GM12874 (cell line): Measurements from ENCODE around the gene BRCC3.

Experiments
- TF ChIP-seq, protein P1 (sequence below): IDR thresholded peaks from 2 replicates; pipeline ENCODE4 v1.5.1; 2011; ENCODE audit warnings: low read depth, mild to moderate bottlenecking, control low read depth, low read length, moderate library complexity; ENCODE audit not compliant: insufficient read depth

BRCC3 gene

DNA sequence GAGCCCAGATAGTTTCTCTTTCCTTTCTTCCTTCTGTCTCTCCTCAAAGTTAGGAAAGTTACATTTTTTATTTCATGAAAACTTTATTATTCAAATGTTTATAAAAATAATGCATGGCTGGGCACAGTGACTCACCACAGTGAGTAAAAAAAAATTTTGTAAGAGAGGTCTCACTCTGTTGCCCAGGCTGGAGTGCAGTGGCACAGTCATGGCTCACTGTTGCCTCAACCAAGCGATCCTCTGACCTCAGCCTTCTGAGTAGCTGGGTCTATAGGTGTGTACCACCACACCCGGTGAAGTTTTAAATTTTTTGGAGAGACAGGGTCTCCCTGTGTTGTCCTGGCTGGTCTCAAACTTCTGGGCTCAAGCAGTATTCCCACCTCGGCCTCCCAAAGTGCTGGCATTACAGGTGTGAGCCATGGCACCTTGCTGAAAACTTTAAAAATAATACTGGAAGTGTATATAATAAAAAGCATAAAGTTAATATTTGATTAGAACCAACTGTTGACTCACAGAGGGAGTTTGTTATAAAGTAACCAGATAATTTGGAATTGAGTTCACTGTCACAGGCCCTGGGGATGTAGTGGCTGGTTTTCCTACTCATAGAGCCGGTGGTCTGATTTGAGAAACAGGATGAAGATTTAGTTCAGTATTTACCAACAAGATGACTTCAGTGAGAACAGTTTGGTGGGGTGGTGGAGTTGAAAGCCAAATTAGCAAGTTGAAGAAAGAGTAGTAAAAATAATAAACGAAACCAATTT lies 18.4 kb upstream of the BRCC3 start:
- TF ChIP-seq, protein P1, sequence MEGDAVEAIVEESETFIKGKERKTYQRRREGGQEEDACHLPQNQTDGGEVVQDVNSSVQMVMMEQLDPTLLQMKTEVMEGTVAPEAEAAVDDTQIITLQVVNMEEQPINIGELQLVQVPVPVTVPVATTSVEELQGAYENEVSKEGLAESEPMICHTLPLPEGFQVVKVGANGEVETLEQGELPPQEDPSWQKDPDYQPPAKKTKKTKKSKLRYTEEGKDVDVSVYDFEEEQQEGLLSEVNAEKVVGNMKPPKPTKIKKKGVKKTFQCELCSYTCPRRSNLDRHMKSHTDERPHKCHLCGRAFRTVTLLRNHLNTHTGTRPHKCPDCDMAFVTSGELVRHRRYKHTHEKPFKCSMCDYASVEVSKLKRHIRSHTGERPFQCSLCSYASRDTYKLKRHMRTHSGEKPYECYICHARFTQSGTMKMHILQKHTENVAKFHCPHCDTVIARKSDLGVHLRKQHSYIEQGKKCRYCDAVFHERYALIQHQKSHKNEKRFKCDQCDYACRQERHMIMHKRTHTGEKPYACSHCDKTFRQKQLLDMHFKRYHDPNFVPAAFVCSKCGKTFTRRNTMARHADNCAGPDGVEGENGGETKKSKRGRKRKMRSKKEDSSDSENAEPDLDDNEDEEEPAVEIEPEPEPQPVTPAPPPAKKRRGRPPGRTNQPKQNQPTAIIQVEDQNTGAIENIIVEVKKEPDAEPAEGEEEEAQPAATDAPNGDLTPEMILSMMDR = no peak

DNA sequence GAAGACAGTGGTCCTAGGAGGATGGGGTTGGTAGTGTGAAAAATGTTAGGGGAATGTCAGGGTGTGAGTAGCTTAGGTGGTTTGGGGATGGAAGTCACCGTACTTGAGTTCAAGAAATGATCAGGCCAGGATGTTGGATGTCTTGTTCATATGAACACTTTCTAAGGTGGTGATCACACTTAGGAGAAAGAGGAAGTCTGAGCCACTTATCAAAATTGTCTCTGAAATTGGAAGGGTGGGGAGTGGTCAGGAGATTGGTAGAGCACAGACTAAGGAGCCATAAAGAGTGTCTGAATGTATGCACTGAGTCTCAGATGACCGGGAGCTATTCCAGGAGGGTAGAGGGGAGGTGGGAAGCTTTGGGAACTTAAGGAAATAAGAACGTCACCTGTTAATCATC lies 17.7 kb upstream of the BRCC3 start:
- TF ChIP-seq, protein P1 = no peak

DNA sequence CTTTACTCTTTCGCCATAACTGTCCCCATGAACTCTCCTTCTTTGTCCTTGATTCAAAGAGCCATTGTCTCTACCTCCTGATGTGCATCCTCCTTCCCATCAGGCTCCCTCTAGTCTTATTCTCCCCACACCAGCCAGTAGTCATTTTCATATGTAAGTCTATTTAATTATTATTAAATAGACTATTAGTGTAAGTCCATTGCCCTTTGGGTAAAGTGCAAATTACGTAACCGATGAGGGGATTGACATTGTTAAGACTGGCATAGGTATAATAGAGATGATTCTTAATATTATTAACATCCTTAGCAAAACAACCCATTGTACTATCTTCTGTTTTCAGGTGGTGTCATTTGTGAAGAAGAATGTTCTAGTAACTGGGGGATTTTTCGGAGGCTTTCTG lies 17.1 kb upstream of the BRCC3 start:
- TF ChIP-seq, protein P1 = no peak

DNA sequence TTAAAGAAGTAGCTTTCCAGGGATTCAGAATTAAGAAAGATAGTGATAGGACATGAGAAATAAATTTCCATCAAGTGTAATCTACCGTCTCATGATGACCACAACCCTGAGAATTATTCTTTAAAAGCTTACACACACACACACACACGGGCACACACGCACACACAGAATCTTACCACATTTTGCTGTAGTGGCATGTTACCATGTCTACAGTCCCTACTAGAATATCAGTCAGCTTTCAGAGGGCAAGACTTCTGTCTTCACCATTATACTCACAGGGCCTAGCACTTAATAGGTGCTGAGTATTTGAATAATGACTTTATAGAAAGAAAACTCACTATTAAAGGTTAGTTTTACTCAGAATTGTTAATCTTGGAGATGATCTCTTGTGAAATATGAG lies 15.8 kb upstream of the BRCC3 start:
- TF ChIP-seq, protein P1 = no peak

DNA sequence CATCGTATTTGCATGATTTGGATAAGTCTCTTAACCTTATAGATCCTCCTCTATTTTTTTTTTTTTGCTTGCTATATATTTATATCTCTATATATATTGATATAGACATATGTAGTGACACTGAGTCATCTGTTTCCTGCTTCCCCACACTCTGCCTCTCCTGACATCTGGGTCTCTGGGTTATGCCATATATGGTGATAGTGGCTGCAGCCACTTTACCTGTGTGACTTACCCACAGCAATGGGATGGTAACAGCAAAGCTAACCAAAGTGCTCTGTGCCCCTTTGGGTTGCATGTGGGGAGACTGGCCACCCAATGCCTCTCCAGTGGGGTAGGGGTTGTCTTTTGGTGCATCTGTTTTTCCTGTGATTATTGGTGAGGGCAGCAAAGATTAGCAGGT lies 14.8 kb upstream of the BRCC3 start:
- TF ChIP-seq, protein P1 = no peak

DNA sequence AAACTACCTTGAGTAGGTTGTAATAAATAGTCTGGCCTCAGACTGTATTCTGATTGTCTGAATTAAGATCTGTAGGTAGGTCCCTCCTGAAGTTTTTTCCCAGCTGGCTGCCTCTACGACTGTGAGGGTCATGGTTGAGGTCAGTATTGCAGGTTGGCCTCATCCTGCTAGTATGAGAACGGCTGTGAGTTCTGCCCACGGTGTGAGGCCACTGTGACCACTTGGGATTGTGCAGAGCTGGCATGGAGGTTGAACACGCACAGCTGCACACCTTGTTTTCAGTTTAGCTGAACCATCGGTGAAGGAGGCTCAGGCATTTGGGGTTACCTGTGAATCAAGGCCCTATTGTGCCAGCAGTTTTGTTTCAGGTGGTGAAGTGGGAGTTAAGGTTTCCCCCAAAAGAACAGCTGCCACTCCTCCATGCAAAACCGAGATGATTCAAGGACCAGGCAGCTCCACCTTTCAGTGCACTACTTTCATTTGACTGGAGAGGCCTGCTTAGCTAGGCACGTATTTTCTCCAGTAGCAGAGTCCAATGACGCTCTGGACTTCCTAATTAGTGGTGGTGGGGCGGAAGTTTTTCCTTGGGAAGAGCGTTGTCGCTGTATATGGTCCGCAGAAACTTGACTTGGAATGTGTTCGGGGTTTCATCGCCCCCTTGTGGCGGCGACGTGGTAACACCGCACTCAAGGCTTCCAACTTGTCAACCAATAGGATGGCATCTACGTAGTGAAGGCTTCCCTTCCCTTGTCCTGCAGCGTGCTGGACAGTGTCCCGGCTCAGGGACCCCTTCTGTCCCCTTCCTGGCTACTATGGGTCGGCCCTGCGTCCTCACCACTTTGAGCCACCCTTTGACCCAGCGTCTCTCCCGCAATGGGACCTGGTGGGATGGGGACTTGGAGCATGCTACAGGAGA lies 14.2 kb upstream of the BRCC3 start:
- TF ChIP-seq, protein P1 = peak; percentile 69

DNA sequence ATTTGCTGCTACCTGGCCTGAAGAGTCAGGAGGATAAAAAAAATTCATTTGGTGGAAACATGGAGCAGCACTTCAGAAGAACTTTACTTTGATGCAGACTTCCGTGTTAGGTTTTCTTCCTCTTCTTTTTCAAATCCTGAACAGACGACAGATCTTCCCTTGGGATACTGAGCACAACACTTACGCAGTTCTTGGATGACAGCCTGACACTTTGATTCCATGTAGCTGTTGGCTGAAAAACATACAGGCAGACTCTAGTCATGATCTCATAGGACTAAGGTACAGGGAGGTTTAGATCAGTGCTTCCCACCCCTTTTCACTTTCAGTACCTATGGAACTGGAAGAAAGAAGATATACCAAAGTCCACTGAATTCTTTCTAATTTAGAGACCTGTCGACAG lies 9.5 kb upstream of the BRCC3 start:
- TF ChIP-seq, protein P1 = no peak
